A673 (cell line): ENCODE measurements around the gene ANGPT4.

Experiments
- CTCF ChIP-seq: fragments of 300-800, 200-600 bp; sonication (generic); conservative IDR thresholded peaks from 2 replicates; pipeline ENCODE4 v1.5.1; 2017; ENCODE audit warnings: low read depth, mild to moderate bottlenecking, antibody characterized with exemption, low read length, moderate library complexity, mixed read lengths
- EZH2 ChIP-seq: fragments of 200-600 bp; sonication (generic); IDR thresholded peaks from 2 replicates; pipeline ENCODE4 v1.6.1; 2017; ENCODE audit warnings: borderline replicate concordance, low read depth, mild to moderate bottlenecking, mixed read lengths, antibody characterized with exemption, low read length; ENCODE audit not compliant: poor library complexity, severe bottlenecking

GRCh38 chr20:824916-825315 lies 91.2 kb downstream of the ANGPT4 start:
- TF ChIP-seq CTCF (no peak), EZH2 (no peak)
